Muscle of arm (tissue), 12 donors: Measurements from ENCODE around the gene SLAMF9. TPM values are rescaled to one million over a fixed set of nuclear protein-coding genes. Genes with fewer than 3 reads are reported as not detected.

Source experiments
- polyA plus RNA-seq, 12 donors: library from polyadenylated mRNA; unstranded; fragments of 120-200 nt; gene quantifications; one replicate each; pipeline ENCODE4 v1.2.1, GENCODE V29; 2013; ENCODE audit not compliant: insufficient read length in 12 of 12

Gene SLAMF9
- polyA plus RNA-seq, 12 donors: not detected

Other genes starting within 250 kb of the SLAMF9 start
- not detected for gene CRP, start 239.6 kb downstream of the SLAMF9 start, polyA plus RNA-seq
- gene DUSP23, start 173.3 kb downstream of the SLAMF9 start, polyA plus RNA-seq: 10 to 100 TPM in 2 of 12 donors, 1 to 10 TPM in 9, not detected in 1; 4.9 to 25.6 (median 6.0) TPM
- gene FCRL6, start 151.9 kb downstream of the SLAMF9 start, polyA plus RNA-seq: under 1 TPM in 7 of 12 donors, not detected in 5; 0.10 to 0.34 (median 0.20) TPM
- 1 to 10 TPM in 1 of 12 donors, under 1 TPM in 7, not detected in 4; 0.05 to 2.0 (median 0.42) TPM for gene SLAMF8, start 127.4 kb downstream of the SLAMF9 start, polyA plus RNA-seq
- not detected for gene VSIG8, start 91.6 kb downstream of the SLAMF9 start, polyA plus RNA-seq
- gene CFAP45, start 54.1 kb downstream of the SLAMF9 start, polyA plus RNA-seq: under 1 TPM in 10 of 12 donors, not detected in 2; 0.22 to 0.54 (median 0.27) TPM
- gene TAGLN2, start 28.7 kb downstream of the SLAMF9 start, polyA plus RNA-seq: 100 to 1,000 TPM in 11 of 12 donors, not detected in 1; 150 to 239 (median 173) TPM
- 10 to 100 TPM in 1 of 12 donors, 1 to 10 TPM in 3, under 1 TPM in 7, not detected in 1; 0.22 to 27.3 (median 0.56) TPM for gene IGSF9, start 8.6 kb downstream of the SLAMF9 start, polyA plus RNA-seq
- gene PIGM, start 77.8 kb upstream of the SLAMF9 start, polyA plus RNA-seq: 1 to 10 TPM in 11 of 12 donors, not detected in 1; 4.3 to 7.7 (median 6.0) TPM
- gene KCNJ10, start 115.9 kb upstream of the SLAMF9 start, polyA plus RNA-seq: 1 to 10 TPM in 1 of 12 donors, under 1 TPM in 9, not detected in 2; 0.28 to 1.7 (median 0.58) TPM
- under 1 TPM in 10 of 12 donors, not detected in 2; 0.04 to 0.22 (median 0.07) TPM for gene KCNJ9, start 127.3 kb upstream of the SLAMF9 start, polyA plus RNA-seq
- 10 to 100 TPM in 11 of 12 donors, not detected in 1; 11.1 to 26.7 (median 18.3) TPM for gene IGSF8, start 144.4 kb upstream of the SLAMF9 start, polyA plus RNA-seq
- gene ATP1A2, start 161.5 kb upstream of the SLAMF9 start, polyA plus RNA-seq: 100 to 1,000 TPM in 3 of 12 donors, 10 to 100 TPM in 8, not detected in 1; 39.9 to 116 (median 88.9) TPM
- 1 to 10 TPM in 9 of 12 donors, under 1 TPM in 1, not detected in 2; 0.87 to 6.0 (median 3.1) TPM for gene ATP1A4, start 197.4 kb upstream of the SLAMF9 start, polyA plus RNA-seq
- gene CASQ1, start 236.3 kb upstream of the SLAMF9 start, polyA plus RNA-seq: 1,000 to 10,000 TPM in 5 of 12 donors, 100 to 1,000 TPM in 7; 212 to 1,621 (median 785) TPM